DLD1 (cell line): ENCODE data around the gene KCTD17.

Experiments used
- in situ Hi-C: cut with HindIII; loops from 2 replicates; pipeline ENCODE4 v1.10.0; 2017; ENCODE audit warnings: low sequenced_read_pairs

The KCTD17 gene

DNA sequence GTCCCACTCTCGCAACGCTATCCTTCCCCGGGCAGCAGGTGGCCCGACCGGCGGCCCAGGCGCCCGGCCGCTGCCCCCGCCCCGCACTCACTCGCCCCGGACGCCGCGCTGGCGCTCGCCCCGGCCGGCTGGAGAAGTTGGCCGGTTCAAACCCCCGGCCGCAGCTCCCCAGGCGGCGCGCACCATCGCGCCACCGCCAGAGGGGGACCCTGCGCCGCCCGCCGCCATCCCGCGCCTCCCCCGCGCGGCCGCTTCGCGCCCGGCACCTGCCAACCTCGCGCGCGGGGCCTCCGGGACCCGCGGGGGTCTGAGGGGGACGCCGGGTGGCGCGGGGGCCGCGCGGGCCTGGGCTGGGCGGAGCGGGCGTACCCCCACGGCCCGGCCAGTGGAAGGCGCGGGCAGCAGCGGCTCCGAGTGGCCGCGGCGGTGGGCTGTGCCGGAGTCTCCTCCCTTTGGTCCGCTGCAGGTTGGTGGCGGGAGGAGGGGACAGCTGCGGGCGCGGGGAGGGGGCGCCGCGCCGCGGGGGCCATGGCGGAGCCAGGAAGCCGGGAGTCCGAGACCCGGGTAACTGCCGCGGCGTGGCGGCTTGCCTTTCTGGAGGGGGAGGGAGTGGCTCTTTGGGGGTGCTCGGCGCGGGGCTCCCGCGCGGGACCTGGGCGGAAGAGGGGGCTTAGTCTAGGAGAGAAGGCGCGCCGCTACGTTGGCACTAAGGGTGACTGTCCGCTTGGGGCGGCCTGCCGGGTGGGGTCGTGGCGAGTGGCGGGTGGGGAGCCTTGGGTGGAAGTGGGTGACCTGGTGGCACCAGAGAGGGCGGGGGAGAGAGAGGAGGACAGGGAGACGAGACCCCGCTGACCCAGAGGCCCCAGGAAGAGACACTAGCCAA is 32.0 kb upstream of the KCTD17 start, which contains the start of the genes MPST and TST:
Gene MPST, plus strand, starts transcription at position 434 of the 883 bp plus-strand sequence. Its CDS starts 95 bp downstream, at position 529.
Gene TST, minus strand, starts transcription at position 139 of the 883 bp plus-strand sequence. CDS start 715 bp downstream, outside the sequence.
- in situ Hi-C loops: no loop called here

- in situ Hi-C loops: no loop called here
Observed at GRCh38 chr22:37020192-37020479, 31.4 kb upstream of the KCTD17 start.

DNA sequence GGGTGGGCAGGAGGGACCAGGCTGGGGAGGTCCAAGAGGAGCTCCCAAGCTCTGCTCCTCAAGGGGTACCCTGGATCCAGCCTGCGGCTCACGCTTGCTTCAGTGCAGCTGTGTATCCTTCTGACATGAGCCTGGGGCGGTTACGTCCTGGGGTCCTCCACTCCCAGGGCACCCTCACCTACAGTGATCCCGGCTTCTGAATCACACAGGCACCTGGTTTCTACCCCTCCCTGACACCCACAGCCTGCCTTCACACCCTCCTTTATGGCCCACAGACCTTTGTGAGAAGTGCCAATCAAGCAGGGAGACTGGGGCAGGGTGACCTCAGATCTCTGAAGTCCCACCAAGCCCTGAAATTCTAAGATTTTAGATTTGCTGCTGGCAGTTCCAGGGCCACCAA is 30.5 kb upstream of the KCTD17 start:
- in situ Hi-C loops: no loop called here

DNA sequence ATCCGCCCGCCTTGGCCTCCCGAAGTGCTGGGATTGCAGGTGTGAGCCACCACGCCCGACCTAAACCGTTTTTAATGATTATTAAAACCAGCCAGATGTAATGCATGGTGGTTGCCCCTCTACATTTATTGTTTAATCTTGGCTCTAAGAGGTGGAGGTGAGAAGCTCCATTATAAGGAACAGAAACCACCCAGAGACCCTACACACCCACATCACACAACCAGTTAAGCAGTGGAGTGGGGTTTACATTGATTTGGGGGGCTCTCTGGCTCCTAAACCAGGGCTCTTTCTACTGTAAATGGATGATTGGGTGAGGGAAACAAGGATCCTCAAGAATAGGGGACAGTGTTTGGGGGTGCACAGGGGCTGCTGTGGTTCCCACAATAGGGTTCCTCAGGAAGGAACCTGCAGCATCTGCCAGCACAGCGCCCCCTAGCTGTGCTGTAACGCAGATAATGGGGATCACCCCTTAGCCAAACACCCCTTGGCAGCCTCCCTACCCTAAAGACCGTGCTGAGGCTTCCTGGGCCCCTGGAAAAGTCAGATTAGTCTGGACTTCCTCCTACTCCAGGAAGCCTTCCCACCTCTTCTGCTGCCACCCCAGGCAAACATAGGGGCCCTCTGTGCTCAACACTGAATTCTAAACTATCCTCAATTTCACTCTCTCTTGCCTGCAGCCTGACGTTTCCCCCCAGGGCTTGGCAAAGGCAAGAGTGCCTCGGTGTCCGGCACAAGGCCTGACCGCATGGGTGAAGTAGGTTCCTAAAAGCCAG is 29.6 kb upstream of the KCTD17 start:
- in situ Hi-C loops: no loop called here

DNA sequence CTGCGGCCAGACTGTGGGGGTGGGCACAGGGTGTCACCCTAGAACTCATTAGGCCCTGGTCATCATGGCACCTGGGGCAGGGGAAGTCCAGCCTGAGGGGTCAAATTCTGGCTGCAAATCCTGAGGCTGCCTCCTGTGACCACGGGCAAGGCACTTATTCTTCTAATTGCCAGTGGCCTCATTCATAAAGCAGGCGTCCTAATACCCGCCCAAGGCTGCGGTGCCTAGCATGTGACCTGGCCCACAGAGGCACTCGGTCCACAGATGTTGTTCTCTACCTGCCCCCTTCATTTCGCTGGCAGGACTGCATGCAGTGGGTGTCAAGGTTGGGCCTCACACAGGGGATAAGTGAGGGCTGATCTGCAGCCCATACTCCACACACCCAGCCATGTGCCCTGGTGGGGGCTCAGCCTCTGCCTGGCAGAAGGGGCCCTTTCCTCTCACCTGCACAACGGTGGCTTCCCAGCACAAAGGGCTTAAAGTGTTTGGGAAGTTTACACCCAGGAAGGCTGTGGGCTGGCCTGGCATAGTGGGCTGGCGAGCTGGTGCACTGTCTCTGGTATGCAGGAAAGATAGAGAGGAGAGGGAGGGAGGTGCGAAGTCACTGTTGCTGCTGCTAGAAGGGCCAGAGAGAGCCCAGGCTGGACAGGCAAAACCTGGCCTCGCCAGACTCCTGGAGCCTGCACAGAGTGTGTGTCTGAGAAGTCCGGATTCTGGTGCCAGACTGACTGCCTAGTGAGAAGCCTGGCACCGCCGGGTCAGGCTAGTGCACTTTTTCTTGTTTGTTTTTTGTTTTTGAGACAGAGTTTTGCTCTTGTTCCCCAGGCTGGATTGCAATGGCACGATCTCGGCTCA is 28.8 kb upstream of the KCTD17 start:
- in situ Hi-C loops: no loop called here

DNA sequence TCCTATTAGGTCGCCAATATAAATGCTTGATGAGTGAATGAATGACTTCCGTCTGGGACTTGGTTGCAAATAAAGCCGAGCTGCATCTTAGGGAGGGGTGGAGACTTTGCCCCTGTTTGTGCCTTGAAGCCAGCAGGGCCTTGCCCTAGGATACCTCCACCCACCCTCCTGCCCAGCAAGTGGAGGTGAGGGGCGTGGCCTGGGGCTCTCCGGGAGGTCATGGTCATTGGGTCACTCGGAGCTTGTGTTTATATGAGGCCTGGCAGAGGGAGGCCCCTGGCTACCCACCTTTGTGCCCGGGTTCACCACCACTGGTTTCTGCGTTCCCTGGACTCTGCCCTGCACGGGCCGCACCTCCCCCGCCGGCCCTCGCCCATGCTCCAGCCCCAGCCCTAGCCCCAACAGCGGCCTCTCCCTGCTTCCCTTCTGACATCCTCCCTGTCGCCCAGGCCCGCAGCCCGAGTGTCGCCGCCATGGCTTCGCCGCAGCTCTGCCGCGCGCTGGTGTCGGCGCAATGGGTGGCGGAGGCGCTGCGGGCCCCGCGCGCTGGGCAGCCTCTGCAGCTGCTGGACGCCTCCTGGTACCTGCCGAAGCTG is 27.7 kb upstream of the KCTD17 start:
- in situ Hi-C loops: no loop called here

DNA sequence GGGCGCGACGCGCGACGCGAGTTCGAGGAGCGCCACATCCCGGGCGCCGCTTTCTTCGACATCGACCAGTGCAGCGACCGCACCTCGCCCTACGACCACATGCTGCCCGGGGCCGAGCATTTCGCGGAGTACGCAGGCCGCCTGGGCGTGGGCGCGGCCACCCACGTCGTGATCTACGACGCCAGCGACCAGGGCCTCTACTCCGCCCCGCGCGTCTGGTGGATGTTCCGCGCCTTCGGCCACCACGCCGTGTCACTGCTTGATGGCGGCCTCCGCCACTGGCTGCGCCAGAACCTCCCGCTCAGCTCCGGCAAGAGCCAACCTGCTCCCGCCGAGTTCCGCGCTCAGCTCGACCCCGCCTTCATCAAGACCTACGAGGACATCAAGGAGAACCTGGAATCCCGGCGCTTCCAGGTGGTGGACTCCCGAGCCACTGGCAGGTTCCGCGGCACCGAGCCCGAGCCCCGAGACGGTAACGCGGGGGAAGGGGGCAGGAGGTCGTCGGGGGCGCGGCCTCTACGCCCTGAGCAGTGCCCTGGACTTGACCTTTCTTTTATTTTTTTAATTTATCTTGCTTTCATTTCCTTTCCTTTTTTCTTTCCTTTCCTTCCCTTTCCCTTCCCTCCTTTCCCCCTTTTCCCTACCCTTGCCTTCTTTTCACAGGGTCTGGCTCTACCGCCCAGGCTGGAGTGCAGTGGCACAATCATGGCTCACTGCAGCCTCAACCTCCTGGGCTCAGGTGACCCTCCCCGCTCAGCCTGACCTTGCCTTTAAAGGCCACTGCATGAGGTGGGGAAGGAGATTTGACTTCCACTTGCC is 27.0 kb upstream of the KCTD17 start:
- in situ Hi-C loops: no loop called here

DNA sequence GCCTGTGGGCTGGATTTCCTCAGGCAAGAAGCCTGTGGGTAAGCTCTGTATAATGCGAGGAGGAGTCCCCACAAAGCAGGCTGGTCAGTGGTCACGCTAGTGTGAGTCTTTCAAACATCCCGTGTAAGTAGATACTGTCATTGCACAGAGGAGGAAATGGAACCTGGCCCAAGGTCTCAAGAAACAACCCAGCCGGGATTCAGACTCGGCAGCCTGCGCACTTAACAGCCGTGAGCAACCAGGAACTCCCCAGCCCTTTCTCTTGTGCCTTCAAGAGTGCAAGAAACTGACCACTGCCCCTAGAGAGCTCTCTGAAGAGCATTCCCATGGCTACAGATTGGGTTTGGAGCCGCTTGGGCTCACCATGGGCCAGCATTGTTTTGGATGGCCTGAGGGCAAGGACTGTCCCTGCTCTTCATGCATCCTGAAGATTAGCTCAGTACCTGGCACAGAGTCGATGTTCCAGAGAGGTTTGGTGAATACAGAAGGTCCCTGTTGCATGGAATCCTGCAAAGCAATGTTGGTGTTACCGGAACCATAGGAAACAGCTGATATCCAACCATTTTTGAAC is 26.0 kb upstream of the KCTD17 start:
- in situ Hi-C loops: no loop called here

DNA sequence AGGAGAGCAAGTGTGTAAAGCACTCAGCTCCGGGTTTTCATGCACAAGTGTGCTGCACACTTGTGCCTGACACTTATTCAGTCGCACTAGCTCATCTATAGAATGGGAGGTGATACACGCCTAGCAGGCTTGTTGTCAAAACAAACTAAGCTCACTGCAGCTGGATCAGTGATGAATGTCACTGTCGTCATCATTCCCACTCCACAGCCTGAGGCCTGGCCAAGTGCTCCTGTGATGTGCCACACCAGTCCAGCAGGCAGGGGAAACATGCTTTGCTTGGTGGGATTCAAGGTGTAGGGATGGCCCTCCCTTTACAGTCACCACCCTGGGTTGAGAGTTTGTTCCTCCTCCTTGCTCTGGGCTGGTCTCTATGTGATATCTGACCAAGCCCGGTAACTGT is 25.2 kb upstream of the KCTD17 start:
- in situ Hi-C loops: no loop called here

GRCh38 chr22:37027556-37027955 is 24.0 kb upstream of the KCTD17 start:
- in situ Hi-C loops: no loop called here

DNA sequence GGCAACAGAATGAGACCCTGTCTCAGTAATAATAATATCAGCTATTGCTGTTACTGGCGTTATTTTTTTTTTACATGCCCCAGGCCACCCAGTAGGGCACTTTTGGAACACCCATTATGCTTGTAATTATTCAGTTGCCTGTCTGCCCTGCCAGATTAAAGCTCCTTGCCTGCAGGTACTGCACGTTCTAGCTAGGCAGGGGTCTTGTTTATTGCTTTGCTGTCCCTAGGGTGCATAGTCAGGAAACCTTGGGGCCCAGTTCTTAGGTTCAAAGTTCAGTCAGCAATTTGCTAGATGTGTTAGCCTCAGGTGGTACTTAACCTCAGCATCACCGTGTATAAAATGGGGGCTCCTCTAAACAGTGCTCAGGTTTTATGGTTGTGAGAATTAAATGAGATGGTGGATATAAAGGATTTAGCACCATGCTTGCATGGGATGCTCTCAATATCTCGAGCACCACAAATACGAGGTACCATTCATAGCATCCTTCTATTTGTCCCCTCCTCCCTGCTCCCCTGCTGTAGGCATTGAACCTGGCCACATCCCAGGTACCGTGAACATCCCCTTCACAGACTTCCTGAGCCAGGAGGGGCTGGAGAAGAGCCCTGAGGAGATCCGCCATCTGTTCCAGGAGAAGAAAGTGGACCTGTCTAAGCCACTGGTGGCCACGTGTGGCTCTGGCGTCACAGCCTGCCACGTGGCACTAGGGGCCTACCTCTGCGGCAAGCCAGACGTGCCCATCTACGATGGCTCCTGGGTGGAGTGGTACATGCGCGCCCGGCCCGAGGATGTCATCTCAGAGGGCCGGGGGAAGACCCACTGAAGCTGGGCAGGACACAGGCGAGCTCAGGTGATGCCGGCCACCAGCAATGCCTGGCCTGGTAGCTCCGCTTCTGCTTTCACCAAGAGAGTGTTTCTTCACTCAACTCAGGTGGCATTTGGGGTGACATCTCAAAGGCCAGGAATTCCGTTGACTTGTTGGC is 22.6 kb upstream of the KCTD17 start:
- in situ Hi-C loops: no loop called here

DNA sequence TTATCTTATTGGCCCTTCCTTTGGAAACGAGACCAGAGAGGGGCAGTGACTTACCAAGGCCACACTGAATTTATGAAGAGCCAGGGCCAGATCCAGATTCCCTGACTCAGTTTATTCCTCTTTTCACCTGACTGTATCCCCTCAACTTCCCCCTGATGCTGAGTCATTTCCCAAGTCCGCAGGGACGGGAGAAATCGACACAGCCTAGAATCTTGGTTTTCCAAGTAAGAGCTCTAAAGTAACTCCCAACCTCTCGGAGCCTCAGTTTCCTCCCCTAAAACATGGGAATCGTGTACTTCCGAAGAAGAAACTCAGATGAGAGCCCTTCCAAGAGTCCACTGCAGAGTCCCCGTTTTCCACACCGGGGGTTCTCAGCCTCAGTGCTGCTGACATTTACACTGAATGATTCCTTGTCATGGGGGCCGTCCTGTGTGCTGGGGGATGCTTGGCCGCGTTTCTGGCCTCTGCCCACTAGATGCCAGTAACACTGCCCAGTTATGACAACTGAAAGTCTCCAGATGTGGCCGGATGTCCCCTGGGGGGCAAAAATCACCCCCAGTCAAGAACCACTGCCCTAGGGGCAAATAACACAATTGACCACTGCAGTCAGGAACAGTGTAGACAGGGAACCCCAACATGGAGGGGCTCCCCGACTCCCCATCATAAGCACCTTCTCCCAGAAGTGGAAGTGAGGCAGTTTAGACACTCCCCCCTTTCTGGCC is 20.8 kb upstream of the KCTD17 start:
- in situ Hi-C loops: loop anchor here (10.0 kb wide), 1 partner anchor 234 kb away; no protein-coding TSS in a partner anchor

DNA sequence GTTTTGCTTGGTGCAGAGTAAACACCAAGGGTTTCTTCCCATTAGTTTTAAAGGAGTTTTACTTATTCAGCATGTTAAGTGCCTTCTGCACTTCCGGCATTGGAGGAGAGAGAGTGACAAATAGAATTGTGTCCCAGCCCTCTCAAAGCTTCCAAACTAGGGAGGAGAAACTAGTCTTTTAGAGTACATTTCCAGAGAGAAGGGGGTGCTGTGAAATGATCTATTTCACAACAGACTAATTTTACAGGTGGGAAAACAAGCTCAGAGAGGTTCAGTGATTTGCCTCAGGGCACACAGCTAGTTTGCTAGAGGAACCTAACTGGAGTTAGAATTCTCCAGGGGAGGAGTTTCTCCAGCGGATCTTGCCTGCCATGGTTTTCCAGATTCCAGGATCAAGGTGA is 19.4 kb upstream of the KCTD17 start:
- in situ Hi-C loops: loop anchor here (10.0 kb wide), 1 partner anchor 233 kb away; no protein-coding TSS in a partner anchor

DNA sequence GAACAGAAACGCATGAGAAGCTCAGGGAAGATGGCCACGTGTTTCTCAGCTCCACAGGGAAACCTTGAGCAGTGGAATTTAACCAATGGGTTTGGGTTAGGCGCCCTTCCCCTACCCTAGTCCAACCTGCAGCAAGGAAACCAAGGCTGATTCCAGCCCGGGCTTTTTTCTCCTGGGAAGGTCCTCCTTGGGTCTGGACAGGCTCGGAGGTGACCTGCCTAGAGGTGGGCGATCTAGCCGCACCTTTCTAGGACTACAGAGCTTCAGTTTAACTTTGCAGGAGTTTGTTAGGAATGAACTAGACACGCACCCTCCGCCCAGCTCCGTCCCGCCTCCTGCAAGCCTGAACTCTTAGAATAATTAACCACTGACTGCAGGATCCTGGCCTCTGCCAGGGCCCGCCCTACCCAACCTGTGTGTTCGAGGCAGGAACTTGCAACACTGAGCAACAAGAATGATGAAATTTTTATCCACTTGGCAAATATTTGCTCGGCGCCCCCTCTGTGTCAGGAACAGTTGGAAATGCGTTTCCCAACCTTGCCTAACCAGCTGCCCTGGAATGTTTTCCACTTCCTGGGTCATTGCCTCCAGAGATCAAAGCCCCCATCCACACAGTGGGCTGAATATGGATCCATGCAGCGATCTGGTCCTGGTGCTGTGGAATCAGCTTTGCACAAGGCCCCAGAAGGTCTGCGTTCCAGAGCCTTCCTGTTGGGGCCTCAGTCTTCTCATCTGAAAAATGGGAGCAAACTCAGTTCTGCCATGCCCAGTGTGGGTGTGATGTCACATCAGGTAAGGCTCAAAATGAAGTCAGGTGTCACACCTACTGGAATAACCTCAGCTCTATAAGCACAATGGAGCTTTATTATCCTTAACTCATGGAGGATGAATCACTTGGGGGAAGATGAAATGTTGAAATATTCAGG is 18.7 kb upstream of the KCTD17 start:
- in situ Hi-C loops: loop anchor here (10.0 kb wide), 1 partner anchor 232 kb away; no protein-coding TSS in a partner anchor

DNA sequence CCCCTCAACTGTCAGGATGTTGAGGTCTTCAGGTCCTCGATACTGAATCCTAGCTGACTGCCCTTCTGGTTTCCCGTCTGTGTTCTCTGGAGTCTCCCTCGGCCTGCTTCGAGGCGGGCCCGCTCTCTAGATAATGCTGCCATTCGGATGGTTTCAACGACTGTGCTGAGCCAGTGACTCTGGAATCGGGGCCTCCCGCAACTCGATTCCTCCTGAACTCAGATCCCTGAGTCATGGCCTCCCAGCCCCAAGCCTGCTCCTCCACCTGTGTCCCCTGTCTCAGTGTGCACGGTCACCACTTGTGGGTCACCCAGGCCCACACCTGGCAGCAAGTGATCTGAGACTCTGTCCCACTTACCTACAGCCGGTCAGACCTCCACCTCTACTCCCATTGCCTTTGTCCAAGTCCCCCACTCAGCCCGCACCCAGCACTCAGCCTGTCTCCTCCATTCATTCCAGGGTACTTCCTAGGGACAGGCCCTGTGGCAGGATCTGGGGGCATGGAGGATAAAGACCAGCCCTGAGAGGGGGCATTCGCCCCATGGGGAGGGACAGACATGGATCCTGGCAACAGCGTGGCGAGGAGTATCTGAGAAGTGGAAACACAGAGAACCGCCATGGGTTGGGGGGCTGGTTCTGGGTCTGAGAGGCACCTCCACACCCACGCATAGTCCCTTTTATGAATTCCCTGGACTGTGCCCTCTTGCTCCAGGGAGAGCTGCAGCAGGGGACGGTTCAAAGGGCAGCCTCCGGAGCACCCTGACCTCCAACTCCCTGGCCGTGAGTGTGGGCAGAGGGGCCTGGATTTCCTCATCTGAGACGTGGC is 17.7 kb upstream of the KCTD17 start:
- in situ Hi-C loops: loop anchor here (10.0 kb wide), 1 partner anchor 231 kb away; no protein-coding TSS in a partner anchor
